ENCODE measurements around the gene EXOC7. TPM values are rescaled to one million over a fixed set of nuclear protein-coding genes. Genes with fewer than 3 reads are reported as not detected.

EXOC7 gene
- polyA plus RNA-seq, 4 donors: 47.3 to 88.0 (median 49.7) TPM

Other genes starting within 250 kb of the EXOC7 start
- gene WBP2, start 248.5 kb downstream of the EXOC7 start, polyA plus RNA-seq: 100 to 1,000 TPM in 2 of 4 donors, 10 to 100 TPM in 2; 68.4 to 121 (median 99.8) TPM
- gene TRIM47, start 225.2 kb downstream of the EXOC7 start, polyA plus RNA-seq: 10 to 100 TPM in 3 of 4 donors, 1 to 10 TPM in 1; 4.9 to 63.3 (median 43.8) TPM
- 10 to 100 TPM in 2 of 4 donors, 1 to 10 TPM in 2; 6.5 to 17.1 (median 11.3) TPM for gene TRIM65, start 206.8 kb downstream of the EXOC7 start, polyA plus RNA-seq
- gene MRPL38, start 198.9 kb downstream of the EXOC7 start, polyA plus RNA-seq: 10 to 100 TPM; 56.9 to 93.5 (median 65.1) TPM
- gene FBF1, start 162.7 kb downstream of the EXOC7 start, polyA plus RNA-seq: 10 to 100 TPM in 1 of 4 donors, 1 to 10 TPM in 3; 2.2 to 45.7 (median 5.4) TPM
- 100 to 1,000 TPM in 1 of 4 donors, 10 to 100 TPM in 3; 20.6 to 111 (median 62.5) TPM for gene ACOX1, start 124.6 kb downstream of the EXOC7 start, polyA plus RNA-seq
- gene TEN1, start 124.5 kb downstream of the EXOC7 start, polyA plus RNA-seq: 10 to 100 TPM; 22.8 to 96.6 (median 54.7) TPM
- gene CDK3, start 102.9 kb downstream of the EXOC7 start, polyA plus RNA-seq: 10 to 100 TPM in 3 of 4 donors, 1 to 10 TPM in 1; 7.9 to 82.3 (median 41.7) TPM
- 10 to 100 TPM; 10.7 to 66.4 (median 41.9) TPM for gene EVPL, start 76.5 kb downstream of the EXOC7 start, polyA plus RNA-seq
- 10 to 100 TPM; 34.0 to 61.5 (median 39.2) TPM for gene SRP68, start 31.3 kb downstream of the EXOC7 start, polyA plus RNA-seq
- under 1 TPM in 2 of 4 donors, not detected in 2; 0.25 to 0.54 TPM for gene GALR2, start 29.0 kb downstream of the EXOC7 start, polyA plus RNA-seq
- 10 to 100 TPM in 1 of 4 donors, 1 to 10 TPM in 2, under 1 TPM in 1; 0.87 to 21.6 (median 2.0) TPM for gene ZACN, start 24.6 kb downstream of the EXOC7 start, polyA plus RNA-seq
- gene FOXJ1, start 37.5 kb upstream of the EXOC7 start, polyA plus RNA-seq: under 1 TPM in 3 of 4 donors, not detected in 1; 0.22 to 0.84 (median 0.63) TPM
- 10 to 100 TPM; 13.9 to 30.6 (median 21.6) TPM for gene RNF157, start 136.7 kb upstream of the EXOC7 start, polyA plus RNA-seq
- 100 to 1,000 TPM in 2 of 4 donors, 10 to 100 TPM in 2; 53.1 to 118 (median 84.0) TPM for gene UBALD2, start 161.6 kb upstream of the EXOC7 start, polyA plus RNA-seq
- gene QRICH2, start 204.5 kb upstream of the EXOC7 start, polyA plus RNA-seq: 1 to 10 TPM; 2.4 to 3.0 (median 2.6) TPM

All from small intestine (tissue), 4 donors.